SK-N-SH treated with all-trans-retinoic acid at 6 μM for 48 hours (cell line): ENCODE data around the gene TEX261.

ENCODE experiments used
- CREB5 ChIP-seq: fragments of 250-450 bp; sonication (Bioruptor Pico); IDR thresholded peaks from 2 replicates; pipeline ENCODE4 v1.5.1; 2020; ENCODE audit warnings: low read depth, mild to moderate bottlenecking, moderate library complexity
- TCF4 ChIP-seq: fragments of 250-450 bp; sonication (Bioruptor Pico); IDR thresholded peaks from 2 replicates; pipeline ENCODE4 v1.8.0; 2021; ENCODE audit warnings: mild to moderate bottlenecking, moderate library complexity, borderline replicate concordance
- TSHZ2 ChIP-seq: fragments of 250-450 bp; sonication (Bioruptor Pico); IDR thresholded peaks from 2 replicates; pipeline ENCODE4 v1.5.0; 2020; ENCODE audit warnings: mild to moderate bottlenecking, moderate library complexity

GRCh38 chr2:70939001-70939838, 55.5 kb downstream of the TEX261 start:
- TF ChIP-seq TSHZ2 (CRISPR knock-in tag): no peak
- no peak for TF ChIP-seq TCF4 (CRISPR knock-in tag)
- no peak for TF ChIP-seq CREB5 (CRISPR knock-in tag)
